CD4-positive, alpha-beta T cell treated with Interleukin-6 for 4 hours (primary cell): ENCODE measurements around the gene GOLGA8N.
"Not testable (repeated sequence)": the region's sequence is repeated elsewhere in the genome, so short reads cannot be mapped to it uniquely, and the experiment has no call there.

Source experiments
- DNase-seq: peaks from one replicate; pipeline ENCODE4 v3.0.0-alpha.2; 2020; ENCODE audit warnings: mixed read lengths

Gene GOLGA8N

GRCh38 chr15:32593151-32593550 lies at the start of gene GOLGA8N:
Gene GOLGA8N, plus strand, starts transcription at chr15:32593456.
- DNase-seq: not testable (repeated sequence)

- DNase-seq: not testable (repeated sequence)
Observed at GRCh38 chr15:32543456-32543855, 49.8 kb upstream of the GOLGA8N start.

GRCh38 chr15:32545129-32545528 lies 48.1 kb upstream of the GOLGA8N start:
- DNase-seq: not testable (repeated sequence)

GRCh38 chr15:32554587-32554986 lies 38.7 kb upstream of the GOLGA8N start:
- DNase-seq: not testable (repeated sequence)

- DNase-seq: not testable (repeated sequence)
Observed at GRCh38 chr15:32562198-32562597, 31.1 kb upstream of the GOLGA8N start.

GRCh38 chr15:32568988-32569387 lies 24.3 kb upstream of the GOLGA8N start:
- DNase-seq: not testable (repeated sequence)

- DNase-seq: not testable (repeated sequence)
Observed at GRCh38 chr15:32578482-32578881, 14.8 kb upstream of the GOLGA8N start.

GRCh38 chr15:32585844-32586243 lies 7.4 kb upstream of the GOLGA8N start:
- not testable (repeated sequence) for DNase-seq

- not testable (repeated sequence) for DNase-seq
Observed at GRCh38 chr15:32609518-32609917, 16.3 kb downstream of the GOLGA8N start.

GRCh38 chr15:32610719-32611118 lies 17.5 kb downstream of the GOLGA8N start:
- DNase-seq: peak; percentile 5

GRCh38 chr15:32614712-32615050 lies 21.4 kb downstream of the GOLGA8N start:
- DNase-seq: not testable (repeated sequence)

GRCh38 chr15:32615051-32615870 lies 22.0 kb downstream of the GOLGA8N start, which contains the start of gene ARHGAP11A:
Gene ARHGAP11A, plus strand, starts transcription at chr15:32615504. Its CDS starts 708 bp downstream, at chr15:32616212.
- peak; percentile 82 for DNase-seq

- not testable (repeated sequence) for DNase-seq
Observed at GRCh38 chr15:32615871-32616426, 22.7 kb downstream of the GOLGA8N start.

GRCh38 chr15:32636410-32636809 lies 43.2 kb downstream of the GOLGA8N start:
- no peak for DNase-seq

GRCh38 chr15:32636908-32637567 lies 43.8 kb downstream of the GOLGA8N start:
- DNase-seq: no peak

- DNase-seq: no peak
Observed at GRCh38 chr15:32637704-32638103, 44.4 kb downstream of the GOLGA8N start.

GRCh38 chr15:32641517-32642059 lies 48.3 kb downstream of the GOLGA8N start, which contains the start of gene SCG5:
Gene SCG5, plus strand, starts transcription at chr15:32641710. Its CDS starts 1,883 bp downstream, at chr15:32643593.
- no peak for DNase-seq

GRCh38 chr15:32642667-32643435 lies 49.6 kb downstream of the GOLGA8N start:
- no peak for DNase-seq

- no peak for DNase-seq
Observed at GRCh38 chr15:32643907-32644445, 50.7 kb downstream of the GOLGA8N start.

GRCh38 chr15:32646291-32646690 lies 53.0 kb downstream of the GOLGA8N start:
- no peak for DNase-seq

GRCh38 chr15:32649342-32649741 lies 56.1 kb downstream of the GOLGA8N start:
- no peak for DNase-seq

GRCh38 chr15:32651229-32651837 lies 58.1 kb downstream of the GOLGA8N start:
- peak; percentile 46 for DNase-seq
